ENCODE results near the gene CHD1L. TPM values are rescaled to one million over a fixed set of nuclear protein-coding genes. Genes with fewer than 3 reads are reported as not detected.
"Not testable (repeated sequence)": the region's sequence is repeated elsewhere in the genome, so short reads cannot be mapped to it uniquely, and the experiment has no call there.

The CHD1L gene
- polyA plus RNA-seq, 1 donor, result 20.2 TPM

DNA sequence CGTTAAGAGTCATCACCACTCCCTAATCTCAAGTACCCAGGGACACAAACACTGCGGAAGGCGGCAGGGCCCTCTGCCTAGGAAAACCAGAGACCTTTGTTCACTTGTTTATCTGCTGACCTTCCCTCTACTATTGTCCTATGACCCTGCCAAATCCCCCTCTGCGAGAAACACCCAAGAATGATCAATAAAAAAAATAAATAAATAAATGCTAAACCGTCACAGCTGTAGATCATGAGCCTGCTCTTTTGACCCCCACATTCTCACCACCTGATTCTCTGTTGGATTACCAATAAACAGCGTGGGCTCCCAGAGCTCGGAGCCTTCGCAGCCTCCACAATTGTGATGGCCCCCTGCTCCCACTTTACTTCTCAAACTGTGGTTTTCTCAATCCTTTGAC lies 8.6 kb upstream of the CHD1L start:
- DNase-seq (ENCODE audit: low read depth), result not testable (repeated sequence)

DNA sequence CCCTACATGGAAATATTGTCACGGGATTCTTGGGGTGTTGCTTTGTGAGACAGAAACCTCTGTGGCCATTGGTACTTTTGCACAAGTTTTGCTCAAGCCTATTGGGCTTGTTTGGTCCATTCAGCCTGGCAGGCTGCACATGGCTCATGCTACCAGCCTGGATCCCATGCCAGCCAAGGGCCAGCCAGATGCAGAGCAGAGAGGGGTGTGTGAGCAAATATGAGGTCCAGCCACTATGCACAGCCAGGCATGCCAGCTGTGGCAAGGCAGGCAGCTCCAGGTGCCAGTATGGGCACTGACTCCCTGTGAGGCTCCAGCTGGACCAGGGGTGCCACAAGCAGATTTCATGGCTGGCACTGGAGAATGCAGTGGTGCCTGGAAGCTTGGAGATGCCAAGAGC lies 6.7 kb upstream of the CHD1L start:
- DNase-seq (ENCODE audit: low read depth), result no peak

DNA sequence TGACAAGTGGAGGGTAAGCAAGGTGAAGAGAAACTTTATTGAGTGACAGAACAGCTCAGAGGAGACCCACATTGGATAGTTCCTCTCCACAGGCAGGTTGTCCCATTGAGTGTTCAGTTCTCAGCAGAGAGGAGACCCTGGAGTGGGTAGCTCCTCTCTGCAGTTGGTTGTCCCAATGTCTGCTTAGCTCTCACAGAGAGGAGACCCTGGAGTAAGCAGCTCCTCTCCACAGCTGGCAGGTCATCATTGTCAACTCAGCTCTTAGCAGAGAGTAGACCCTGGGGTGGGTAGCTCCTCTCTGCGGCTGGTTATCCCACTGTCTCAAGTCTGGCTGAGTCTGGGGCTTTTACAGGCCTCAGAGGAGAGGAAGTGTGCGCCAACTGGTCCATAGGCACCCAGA lies 6.0 kb upstream of the CHD1L start:
- no peak for DNase-seq (ENCODE audit: low read depth)

DNA sequence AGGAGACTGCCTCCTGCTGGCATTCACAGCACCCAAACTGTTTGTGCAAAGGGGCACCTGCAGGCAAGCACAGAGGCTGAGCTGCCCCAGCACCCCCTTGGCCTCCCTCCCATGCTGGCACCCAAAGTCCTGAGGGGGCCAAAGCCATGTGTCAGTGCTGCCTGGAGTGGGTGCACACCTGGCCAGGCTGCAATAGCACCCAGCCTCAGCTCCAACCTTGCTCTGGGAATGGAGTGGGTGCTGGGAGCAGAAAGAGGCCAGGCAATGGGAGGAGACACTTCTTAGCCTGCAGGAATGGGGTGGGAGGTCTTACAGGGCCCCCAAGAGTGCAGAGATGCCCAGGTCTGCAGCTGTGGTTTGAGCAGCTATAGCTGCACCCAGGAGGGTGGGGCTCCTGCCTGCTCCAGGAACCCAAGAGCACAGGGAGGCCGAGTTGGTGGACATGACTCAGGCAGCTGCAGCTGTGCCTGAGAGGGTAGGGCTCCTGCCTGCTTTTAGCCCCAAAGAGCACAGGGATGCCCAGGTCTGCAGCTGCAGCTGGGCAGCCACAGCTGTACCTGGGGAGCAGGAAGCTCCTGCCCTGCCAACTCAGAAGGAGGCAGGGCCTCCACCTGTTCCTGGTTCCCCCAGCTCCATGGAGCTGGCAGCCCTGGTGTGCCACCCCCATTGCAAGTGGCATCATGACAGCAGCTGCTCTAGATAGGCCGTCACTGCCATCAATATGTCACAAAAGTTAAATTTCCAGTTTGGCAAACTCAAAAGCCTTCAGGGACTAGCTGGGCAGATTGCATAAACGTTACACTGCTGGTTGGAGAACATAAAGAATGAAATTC lies 5.3 kb upstream of the CHD1L start:
- no peak for DNase-seq (ENCODE audit: low read depth)

DNA sequence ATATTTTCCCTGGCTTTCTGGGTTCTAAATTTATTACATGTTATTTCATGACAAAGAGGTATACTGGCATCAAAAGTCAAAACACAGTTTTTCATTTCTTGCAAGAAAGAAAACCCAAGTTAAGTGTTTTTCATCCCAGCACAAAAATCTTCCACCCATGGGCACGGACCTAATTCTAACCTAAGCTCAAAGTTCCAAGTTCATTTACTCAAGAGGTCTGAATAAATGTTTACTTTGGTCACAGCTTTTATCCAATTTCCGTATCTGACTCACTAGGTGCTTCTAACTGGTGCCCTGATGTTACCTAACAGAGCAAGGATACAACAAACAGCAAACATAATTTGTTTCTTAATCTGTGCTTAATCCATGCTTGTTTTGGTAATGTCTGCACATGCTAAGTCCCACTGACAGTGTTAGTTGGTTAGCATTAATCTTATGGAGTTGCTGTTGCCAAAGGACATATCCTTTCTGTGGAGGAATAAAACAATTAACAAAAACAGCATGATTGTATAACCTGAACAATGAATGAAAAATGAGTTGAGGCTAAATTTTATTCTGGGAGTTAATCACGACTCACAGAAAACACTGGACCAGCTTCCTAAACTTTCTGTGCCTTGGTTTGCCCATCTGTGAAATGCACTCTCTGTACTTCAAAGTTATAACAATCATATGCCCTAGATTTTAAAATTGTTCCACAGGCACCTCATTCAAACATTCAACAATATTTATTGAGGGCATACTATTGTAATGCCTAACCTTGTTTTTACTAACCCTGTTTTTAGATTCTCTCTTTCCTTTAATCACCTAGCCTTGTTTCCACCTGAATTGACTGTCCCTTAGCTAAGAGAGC lies 4.2 kb upstream of the CHD1L start:
- no peak for DNase-seq (ENCODE audit: low read depth)

DNA sequence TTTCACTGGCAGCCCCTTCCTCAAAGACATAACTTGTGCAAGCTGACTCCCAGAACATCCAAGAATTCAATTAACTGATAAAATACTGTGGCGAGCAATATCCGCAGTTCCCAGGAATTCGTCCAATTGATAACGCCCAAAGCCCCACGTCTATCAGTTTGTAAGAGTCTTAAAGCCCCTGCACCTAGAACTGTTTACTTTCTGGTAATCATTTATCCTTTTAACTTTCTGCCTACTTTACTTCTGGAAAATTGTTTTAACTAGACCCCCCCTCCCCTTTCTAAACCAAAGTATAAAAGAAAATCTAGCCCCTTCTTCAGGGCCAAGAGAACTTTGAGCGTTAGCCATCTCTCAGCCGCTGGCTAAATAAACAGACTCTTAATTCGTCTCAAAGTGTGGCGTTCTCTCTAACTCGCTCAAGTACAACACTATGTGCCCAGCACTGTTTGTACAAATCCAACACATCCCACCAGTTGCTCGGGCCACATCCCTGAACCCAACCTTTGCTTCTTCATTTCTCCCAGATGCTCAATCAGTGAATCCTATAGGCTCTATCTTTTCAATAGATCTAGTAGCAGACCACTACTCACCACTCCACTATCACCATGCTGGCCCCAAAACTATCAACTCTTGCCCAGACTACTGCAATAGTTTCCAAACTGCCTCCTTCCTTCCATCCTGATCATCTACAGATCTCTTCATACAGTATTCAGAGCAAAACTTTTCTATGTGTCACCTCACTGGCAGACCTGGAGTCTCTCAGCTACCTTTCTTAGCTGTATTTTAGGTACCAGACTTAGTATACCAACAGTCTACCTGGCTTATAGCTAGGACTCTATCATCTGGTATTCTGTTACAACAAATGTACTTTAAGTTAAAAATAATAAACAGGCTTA lies 3.3 kb upstream of the CHD1L start:
- DNase-seq (ENCODE audit: low read depth), result no peak

DNA sequence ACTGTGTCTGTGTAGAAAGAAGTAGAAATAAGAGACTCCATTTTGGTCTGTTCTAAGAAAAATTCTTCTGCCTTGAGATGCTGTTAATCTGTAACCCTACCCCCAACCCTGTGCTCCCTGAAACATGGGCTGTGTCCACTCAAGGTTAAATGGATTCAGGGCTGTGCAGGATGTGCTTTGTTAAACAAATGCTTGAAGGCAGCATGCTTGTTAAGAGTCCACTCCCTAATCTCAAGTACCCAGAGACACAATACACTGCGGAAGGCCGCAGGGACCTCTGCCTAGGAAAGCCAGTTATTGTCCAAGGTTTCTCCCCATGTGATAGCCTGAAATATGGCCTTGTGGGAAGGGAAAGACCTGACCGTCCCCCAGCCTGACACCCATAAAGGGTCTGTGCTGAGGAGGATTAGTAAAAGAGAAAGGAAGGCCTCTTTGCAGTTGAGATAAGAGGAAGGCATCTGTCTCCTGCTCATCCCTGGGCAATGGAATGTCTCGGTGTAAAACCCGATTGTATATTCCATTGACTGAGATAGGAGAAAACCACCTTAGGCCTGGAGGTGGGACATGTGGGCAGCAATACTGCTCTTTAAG lies 2.3 kb upstream of the CHD1L start:
- not testable (repeated sequence) for DNase-seq (ENCODE audit: low read depth)

DNA sequence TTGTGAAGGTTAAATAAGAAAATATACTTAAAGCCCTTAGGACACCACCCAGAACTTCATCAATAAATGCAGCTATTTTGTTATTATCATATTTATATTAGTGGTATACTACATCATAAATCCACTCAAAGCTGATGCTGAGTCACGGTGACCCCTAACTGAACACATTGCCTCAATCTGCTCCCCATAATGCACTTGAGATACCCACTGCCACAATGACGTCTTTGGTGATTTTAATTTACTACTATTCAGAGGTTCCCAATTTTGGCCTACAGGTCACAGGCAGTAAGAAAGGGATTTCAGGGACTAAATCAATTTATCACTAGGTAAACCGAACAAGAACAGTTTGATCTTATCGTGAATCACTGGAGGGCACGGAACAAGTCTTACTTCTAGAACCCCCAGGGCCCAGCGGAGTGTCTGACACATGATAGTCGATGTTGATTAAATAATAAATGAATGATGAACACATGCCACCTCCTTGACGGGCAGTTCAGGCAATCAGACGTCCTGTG lies 493 bp upstream of the CHD1L start:
- no peak for DNase-seq (ENCODE audit: low read depth)

DNA sequence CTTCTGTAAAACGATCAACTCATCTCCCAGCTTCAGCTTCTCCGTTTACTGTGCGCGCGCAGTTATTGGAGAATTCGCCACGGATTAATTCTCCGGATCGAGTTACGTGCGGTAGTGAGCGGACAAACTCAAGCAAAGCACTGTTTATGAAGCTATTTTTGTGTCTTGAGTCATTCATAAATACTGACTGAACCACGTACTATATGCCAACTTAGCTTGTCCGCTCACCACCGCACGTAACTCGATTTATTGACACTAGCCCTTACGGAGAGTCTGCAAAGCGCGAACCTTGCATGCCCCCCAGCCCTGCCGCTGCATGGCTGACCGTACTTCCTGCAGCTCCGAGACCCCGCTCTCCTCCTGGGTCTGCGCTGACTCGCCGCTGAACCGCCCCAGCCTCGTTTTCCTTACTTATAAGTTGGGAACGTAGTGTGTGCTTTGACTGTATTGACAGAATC lies 773 bp downstream of the CHD1L start:
- DNase-seq (ENCODE audit: low read depth), result no peak

DNA sequence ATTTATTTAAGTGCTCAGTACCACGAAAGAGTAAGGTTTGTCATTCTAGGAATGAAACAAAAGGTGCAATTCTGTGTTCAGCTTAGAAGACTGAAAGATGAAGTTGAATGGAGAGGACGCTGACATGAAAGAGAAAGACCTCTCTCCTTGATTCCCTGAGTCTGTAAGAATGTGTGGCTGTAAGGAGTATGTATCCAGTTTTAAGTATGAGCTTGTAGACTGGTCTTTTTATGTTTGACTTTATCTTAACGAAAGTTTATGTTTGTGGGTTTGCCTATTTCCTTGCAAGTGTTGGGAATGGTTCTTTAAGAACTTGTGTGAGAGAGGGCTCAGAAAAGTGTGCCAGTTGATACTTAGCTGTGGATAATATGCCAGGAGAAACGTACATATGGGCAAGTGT lies 1.4 kb downstream of the CHD1L start:
- DNase-seq (ENCODE audit: low read depth), result no peak

DNA sequence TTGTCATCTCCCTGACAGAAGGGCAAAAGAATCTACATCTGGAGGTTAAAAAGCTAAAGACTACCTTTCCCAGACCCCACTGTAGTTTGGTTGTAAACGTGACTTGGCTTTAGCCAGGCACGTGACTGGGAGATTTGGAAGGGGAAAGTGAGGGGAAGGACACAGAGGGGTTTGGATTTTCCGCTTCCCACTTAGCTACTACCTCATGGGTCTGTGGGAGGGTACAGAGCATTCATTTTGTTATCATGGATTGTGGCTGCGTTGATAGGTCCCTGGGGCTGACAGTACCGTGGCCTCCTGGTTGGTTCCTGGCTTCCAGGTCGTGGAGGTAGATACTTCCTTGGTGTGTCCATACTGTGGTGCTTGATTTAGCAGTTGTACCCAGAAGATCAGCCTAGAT lies 2.6 kb downstream of the CHD1L start:
- no peak for DNase-seq (ENCODE audit: low read depth)

DNA sequence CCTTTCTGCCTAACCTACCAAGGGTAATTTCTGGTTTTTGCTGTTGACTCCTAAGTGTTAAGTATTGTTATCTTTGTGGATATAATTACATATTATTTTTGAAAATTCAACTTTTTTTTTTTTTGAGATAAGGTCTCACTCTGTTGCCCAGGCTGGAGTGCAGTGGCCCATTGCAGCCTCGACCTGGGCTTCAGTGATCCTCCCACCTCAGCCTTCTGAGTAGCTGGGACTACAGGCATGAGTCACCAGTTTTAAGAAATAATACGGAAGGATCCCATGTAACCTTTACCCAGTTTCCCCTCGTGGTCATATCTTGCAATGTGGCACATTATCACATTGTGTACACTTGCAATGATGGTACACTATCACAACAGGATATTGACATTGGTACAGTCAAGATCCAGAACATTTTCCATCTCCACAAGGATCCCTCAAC lies 3.1 kb downstream of the CHD1L start:
- DNase-seq (ENCODE audit: low read depth), result no peak

DNA sequence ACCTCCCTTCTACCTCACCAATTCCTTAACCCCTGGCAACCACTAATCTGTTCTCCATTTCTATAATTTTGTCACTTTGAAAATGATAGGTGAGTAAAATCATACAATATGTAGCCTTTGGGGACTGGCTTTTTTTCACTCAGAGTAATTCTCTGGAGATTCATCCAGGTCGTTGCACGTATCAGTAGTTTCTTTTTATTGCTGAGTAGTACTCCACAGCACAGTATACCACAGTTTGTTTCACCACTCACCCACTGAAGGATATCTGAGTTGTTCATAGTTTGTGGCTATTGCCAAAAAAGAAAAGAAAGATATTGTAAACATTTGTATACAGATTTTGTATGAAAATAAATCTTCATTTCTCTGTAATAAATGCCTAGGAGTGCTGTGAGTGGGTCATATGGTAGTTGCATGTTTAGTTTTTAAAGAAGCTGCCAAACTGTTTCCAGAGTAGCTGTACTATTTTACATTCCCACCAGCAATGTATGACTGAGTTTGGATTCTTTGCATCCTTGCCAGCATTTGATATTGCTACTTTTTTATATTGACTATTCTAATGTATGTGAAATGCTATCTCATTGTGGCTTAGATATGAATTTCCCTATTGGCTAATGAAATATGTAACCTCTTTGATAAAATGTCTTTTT lies 3.7 kb downstream of the CHD1L start:
- DNase-seq (ENCODE audit: low read depth), result no peak

DNA sequence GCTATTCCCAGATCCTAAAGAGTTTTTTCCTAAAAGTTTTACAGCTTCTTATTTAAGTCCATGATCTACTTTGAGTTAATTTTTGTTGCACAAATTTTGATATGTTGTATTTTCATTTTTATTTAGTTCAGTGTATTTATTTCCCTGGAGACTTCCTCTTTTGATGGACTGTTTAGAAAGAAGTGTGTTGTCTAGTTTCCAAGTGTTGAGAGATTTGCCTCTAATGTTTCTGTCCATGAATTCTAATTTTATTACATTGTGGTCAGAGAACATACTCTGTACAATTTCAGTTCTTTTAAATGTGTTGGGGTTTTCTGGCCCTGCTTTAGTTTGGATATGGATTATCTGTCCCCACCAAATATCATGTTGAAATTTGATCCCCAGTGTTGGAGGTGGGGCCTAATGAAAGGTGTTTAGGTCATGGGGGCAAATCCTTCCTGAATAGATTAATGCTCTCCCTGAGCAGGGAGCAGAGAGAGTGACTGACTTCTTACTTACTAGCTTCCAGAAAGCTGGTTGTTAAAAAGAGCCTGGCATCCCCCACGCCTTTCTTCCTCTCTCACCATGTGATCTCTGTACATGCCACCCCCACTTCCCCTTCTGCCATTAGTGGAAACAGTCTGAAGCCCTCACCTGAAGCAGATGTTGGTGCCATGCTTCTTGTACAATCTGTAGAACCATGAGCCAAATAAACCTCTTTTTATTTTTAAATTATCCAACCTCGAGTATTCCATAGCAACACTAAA lies 4.6 kb downstream of the CHD1L start:
- DNase-seq (ENCODE audit: low read depth), result no peak

DNA sequence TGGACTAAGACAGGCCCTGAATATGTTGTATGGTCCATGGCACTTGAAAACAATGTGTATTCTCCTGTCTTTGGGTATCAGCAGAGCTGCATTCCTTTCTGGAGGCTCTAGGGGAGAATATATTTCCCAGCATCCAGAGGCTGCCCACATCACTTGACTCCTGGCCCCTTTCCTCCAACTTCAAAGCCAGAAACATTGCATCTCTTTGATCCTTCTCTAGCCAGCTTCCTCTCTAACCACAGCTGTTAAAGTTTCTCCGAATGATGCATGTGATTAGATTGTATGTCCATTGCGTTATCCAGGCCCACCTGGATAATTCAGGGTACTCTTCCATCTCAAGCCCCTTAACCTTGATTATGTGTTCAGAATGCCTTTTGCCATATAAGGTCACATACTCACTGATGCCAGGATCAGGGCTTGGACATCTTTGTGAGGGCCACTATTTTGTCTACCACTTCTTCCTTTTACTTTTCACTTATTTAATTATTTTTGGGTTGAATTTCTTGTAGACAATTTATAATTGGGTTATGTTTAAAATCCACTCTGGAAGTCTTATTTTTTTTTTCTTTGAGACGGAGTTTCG lies 5.3 kb downstream of the CHD1L start:
- DNase-seq (ENCODE audit: low read depth), result no peak

DNA sequence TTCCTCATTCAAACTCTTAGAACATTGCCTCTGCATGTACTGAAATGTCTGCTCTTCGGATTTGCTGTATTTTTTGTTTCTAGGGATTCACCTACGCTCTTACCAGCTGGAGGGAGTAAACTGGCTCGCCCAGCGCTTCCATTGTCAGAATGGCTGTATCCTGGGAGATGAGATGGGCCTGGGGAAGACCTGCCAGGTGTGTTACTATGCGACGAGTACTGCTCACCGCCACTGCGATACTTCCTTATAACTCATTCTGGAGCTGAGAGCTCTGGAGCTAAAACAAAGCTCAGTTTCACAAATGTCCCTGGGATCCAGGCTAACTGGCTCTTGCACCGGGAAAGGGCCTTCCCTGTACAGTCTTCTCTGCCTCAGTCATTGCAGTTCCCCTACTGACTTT lies 10.1 kb downstream of the CHD1L start:
- DNase-seq (ENCODE audit: low read depth), result no peak

DNA sequence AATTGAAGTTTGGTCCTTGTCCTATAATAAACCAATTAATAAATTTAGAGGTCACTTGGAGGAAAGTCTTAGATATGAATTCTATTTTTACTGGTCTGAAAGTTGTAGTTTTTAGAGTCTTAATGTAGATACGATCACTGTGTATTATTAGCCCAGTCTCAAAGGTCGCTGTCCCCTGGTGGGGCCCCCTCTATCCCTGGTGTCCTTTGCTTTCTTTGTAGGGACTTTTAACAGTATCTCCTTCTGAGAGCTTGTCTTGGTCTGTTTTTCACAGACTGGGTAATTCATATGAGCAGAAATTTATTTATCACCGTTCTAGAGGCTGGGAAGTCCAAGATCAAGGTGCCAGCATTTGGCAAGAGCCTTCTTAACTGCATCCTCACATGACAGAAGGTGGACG lies 18.5 kb downstream of the CHD1L start:
- no peak for DNase-seq (ENCODE audit: low read depth)

DNA sequence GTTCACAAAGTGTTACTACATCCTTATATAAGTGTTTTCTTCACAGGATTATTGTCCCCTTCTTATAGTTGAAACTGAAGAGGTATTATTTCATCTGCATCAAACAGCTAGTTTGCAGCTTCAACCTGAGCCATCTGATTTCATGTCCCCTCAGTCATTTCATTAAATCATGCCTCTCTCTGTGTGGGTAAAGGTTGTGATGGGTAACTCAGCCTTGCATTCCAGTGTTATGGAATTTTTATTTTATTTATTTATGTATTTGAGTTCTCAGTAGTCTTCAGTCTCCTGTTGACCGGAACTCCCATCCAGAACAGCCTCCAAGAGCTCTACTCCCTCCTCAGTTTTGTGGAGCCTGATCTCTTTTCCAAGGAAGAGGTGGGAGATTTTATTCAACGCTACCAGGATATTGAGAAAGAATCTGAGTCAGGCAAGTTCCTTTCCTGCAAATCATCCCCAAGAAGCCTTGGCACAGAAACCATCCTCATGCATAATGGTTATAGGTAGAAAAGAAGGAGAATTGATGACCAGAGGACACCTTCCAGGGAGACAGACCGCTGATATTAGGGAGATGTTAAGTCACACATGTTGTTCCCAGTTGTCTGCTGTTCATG lies 21.8 kb downstream of the CHD1L start:
- DNase-seq (ENCODE audit: low read depth), result no peak

DNA sequence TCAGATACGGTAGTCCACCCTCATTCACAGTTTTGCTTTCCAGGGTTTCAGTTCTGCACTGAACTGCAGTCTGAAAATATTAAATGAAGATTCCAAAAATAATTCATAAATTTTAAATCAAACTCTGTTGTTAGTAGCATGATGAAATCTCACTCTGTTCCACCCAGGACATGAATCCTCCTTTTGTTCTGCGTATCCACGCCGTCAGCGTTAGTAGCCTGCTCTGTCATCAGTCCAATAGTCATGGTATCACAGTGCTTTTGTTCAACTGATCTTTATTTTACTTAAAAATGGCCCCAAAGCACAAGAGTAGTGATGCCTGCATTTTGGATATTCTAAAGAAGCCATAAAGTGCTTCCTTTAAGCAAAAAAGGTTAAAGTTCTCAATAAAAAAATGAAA lies 23.9 kb downstream of the CHD1L start:
- DNase-seq (ENCODE audit: low read depth), result no peak

All from forelimb muscle (tissue), 1 donor.